HCT116 (cell line): Measurements from ENCODE around the gene PRM3.

ENCODE experiments used
- POLR2A ChIP-seq: IDR thresholded peaks from 2 replicates; pipeline ENCODE4 v1.7.0; 2011; ENCODE audit warnings: borderline replicate concordance; ENCODE audit not compliant: insufficient read depth, insufficient read length; ENCODE audit errors: extremely low read depth
- YY1 ChIP-seq: IDR thresholded peaks from 2 replicates; pipeline ENCODE4 v1.6.1; 2011; ENCODE audit warnings: low read length, low read depth, moderate library complexity, mild to moderate bottlenecking; ENCODE audit not compliant: insufficient replicate concordance; ENCODE audit errors: extremely low read depth

DNA sequence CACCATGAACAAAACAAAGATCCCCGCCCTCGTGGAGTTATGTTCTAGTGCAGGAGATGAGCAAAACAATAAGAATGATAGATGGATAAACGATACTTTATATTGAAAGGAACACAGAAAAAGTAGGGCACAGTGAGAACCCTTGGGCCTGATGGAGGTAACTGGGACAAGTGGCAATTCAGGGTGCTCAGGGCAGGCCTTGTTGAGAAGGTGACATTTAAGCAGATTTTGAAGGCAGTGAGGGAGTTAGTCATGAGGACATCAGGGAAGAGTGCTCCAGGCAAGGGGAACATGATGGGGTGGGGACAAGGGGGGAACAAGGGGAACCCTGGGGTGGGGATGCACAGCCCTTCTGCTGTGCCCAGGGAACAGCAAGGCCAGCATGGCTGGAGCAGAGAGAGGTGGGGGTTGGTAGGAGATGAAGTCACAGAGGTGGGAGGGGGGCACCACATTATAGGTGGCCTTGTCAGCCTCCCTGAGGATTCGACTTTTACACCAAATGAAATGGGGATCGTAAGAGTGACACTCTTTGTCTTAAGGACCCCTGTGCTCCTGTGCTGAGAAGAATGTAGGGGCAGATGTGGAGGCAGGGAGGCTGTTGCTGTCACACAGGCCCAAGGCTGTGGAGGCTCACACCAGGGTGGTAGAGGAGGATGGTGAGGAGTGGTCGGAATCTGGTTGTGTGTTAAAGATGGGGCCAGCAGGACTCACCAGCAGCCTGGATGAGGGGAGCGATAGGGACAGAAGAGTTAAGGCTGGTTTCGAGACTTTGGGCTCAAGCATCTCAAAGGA, 16.9 kb upstream of the PRM3 start:
- TF ChIP-seq YY1 (no peak), POLR2A (no peak)
